Limb (tissue), 2 donors: ENCODE measurements around the gene PLEKHS1.
A peak's percentile ranks its signal among the peaks of the same experiment; 100 is the strongest.

Experiments used
- DNase-seq, 2 donors: peaks; one replicate each; pipeline ENCODE4 v3.0.0-alpha.2; 2016; ENCODE audit errors: extremely low spot score in 2 of 2

PLEKHS1 gene

DNA sequence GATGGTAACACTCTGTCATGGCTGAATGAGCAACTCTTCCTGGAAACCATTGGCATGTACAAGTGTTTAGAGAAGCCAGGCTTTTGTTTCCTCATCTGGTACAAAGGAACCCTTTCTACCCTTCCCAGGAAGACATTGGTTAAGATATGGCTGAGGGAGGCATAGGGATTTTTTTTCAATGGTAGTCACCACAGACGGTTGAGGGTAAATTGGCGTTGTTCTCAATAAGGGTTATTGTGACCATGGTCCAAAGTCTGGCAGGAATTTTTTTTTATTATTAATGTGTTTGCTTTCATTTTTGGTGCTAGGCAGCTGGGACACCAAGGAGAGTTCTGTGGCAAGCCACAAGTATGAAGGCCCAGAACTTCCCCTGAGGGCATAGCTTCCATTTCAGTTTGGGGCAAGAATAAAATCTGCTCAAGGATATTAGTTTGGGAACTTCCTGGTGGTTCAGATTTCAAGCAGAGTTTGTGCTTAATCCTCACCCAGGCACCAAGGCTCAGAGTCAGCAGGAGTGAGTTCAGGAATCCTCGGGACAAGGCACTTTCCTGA is at the start of gene PLEKHS1:
Gene PLEKHS1 (plus strand): TSS at position 502 of the 552 bp plus-strand sequence. CDS start 3,596 bp downstream, outside the sequence.
- DNase-seq = no peak

DNA sequence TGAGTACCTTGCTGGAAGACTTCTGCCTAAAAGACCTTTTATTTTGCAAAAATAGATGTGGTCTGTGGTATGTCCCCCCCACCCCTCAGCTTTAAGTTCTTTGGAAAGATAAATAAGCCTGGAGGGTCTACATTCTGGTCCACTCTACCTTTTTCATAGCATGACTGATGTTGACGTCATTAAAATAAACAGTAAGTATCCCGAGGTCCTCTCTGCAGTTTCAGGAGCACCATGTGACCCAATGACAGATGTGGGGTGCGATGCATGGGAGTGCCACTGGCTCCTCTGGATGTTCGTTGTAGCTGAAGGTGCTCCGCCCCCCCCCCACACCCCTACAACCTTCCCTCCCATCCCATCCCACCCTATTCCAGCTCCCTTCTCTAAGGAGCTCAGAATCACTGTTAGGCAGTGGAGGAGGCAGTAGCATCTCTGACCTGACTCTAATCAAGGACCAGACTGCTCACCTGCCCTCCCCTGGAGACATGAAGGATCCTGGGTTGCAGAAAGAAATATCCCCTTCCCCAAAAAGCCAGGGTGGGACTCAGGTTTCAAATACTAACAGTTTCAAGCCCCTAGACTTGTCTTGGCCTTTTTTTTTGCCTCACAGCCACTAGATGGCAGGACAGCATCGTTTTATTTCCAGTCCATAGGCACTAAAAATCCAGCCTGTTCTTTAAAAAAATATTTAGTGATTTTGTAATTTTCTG is 46.7 kb upstream of the PLEKHS1 start:
- DNase-seq = peak; percentile 61 to 68

DNA sequence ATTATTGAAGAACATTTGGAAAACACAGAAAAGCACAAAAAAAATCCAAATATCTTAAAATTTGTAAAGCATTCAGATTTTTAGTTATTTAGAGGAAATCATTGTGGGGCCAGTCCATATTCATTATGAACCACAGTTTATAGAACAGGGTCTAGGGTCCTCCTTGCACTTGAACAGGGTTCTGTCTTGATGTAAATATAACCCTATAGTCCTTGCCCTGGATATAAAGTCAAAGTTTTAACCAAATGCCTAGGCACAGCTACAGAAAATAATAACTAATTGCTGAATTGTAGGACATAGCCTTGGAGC is 46.2 kb upstream of the PLEKHS1 start:
- no peak for DNase-seq

DNA sequence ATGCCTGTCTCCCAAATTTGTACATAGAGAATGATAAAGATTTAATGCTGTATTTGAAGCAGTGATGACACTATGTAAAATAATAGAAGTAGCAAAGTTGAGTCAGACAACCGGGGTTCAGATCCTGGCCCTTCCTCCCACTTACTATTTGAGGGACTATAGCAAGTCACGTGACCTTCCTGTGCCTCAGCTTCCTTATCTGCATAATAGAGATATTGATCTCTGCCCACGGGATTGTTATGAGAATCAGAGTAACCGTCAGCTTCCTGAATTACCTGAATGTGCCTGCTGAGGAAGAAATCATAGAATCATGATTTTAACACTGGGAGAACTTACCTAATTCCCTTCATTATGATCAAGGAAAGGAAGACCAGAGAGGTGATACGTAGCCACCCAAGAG is 44.9 kb upstream of the PLEKHS1 start:
- no peak for DNase-seq

DNA sequence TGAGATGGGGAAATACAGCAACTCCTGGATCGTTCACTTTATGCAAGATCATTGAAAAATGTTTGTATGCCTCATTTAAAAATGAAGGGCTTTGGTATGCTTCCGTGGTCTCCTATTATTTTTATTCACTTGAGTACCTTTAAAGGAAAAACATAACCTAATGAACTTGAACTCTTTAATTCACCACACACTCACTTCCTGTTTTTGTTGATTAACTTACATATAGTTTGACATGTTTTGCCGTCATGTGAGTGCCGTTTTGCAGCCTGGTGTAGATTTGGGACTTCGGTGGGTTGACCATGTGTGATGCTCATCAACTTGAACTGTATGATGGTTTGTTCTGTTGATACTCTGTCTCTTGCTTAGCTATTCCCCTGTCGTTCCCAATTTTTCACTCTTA is 42.8 kb upstream of the PLEKHS1 start:
- DNase-seq = no peak

DNA sequence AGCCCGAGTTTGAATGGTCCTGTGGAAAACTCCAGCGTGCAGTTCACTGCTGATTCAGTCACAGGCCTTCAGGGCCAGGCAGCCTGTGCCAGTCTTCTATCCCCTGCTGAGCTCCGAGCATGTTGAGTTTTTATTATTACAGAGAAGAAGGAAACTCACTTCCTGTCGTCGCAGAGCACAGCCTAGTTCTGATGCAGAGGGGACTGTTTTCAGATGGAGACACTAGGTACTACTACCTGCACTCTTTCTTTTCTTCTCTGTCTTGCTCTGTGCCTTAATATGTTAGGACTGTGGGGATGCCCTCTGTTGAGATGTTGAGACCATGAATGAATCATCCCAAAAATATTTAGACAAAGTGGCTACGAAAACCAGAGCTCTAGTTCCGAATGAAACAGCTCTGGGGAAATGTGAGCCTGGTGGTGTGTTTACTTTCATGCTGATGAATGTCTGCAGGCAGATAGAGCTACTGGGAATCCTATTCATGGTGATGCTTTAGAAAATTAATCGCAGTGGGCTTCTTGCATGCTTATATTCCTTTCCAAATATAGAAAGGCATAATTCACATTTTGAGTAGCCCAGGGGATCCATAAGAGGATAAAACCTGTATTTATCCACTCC is 42.2 kb upstream of the PLEKHS1 start:
- DNase-seq = no peak

DNA sequence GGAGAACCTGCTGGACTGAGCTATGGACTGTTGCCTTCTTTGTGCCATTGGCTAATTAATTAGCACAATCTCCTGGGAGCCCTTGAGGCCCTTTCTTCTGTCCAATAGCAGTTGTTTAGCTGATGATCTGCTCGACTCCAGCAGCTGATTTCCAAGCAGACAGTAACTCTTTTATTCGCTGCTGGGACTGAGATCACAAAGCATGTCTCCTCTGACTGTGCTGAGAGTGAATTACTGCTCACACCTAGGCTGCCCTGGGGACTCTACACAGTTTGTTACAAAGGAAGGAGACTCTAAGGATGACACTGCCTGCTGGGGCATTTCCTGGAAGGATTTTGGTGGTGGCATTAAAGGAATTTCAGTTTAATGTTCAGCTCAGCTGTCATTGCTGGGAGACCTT is 40.3 kb upstream of the PLEKHS1 start:
- no peak for DNase-seq

DNA sequence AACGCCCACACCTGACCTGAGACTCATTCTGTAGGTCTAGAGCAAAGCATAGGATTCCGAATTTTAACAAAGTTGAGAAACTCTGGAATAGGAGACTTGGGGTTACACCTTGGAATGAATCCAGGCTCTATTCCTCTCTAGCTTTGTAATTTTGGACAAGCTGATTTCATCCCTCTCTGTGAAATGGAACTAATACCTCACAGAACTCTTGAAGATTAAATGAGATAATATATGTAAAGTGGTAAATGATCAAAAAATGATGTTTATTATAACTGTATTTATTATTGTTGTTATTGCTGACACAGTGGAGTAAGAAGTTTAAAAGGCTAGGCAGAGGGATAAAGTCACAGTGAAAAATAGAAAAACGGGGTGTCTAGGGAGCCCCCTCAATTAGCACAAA is 39.5 kb upstream of the PLEKHS1 start:
- DNase-seq = no peak

DNA sequence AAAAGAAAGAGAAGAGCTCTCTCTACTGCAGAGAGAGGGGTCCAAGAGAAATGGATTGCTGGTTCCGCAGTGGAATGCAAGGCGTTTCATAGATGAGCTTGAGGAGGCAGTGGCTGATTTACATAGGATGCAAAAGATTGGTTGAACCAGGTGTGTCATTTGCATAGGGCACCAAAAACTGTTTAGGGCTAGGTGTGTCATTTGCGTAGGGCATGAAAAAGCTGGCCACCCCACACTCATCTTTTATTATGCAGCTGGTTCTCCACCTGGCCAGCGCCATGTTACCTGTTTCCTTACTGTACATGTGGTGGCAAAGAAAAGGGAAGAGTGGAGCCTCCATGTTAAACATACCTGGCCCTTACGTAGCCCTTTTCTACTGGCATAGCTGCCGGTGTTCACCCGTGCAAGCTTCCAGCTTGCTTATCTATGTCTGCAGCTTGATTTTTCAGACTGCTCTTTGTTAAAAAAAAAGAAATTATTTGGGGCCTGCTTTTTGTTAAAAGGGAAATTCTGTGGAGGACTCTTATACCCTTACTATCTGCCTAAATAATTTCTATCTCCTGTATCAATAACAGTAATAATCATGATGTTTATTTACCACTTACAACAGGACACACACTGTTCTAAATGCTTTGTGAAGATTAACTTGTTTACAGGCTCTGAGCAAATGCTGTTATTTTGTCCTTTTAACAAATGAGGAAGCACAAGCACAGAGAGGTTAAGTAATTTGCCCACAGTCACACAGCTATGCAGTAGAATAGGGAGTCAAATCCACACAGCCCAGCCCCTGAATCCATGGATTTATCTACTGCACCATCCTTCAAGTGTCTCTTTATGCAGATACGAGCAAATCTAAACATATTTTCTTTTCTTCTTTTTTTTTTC is 38.5 kb upstream of the PLEKHS1 start:
- DNase-seq = no peak

DNA sequence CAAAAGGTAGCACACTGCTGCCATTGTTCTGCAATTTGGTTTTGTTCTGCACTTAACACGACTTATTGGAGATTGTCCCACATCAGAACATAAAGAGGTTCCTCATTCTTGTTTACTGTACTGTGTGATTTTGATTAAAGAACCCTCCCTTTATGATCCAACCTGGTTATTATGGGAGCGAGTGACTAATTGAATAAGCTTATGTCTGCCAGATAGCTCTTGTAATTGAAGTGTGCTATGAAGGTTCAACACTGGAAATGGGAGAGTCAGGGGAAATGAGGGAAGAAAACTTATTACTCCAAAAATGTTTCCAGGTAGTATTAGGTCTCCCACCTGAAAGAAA is 37.9 kb upstream of the PLEKHS1 start:
- DNase-seq = no peak

DNA sequence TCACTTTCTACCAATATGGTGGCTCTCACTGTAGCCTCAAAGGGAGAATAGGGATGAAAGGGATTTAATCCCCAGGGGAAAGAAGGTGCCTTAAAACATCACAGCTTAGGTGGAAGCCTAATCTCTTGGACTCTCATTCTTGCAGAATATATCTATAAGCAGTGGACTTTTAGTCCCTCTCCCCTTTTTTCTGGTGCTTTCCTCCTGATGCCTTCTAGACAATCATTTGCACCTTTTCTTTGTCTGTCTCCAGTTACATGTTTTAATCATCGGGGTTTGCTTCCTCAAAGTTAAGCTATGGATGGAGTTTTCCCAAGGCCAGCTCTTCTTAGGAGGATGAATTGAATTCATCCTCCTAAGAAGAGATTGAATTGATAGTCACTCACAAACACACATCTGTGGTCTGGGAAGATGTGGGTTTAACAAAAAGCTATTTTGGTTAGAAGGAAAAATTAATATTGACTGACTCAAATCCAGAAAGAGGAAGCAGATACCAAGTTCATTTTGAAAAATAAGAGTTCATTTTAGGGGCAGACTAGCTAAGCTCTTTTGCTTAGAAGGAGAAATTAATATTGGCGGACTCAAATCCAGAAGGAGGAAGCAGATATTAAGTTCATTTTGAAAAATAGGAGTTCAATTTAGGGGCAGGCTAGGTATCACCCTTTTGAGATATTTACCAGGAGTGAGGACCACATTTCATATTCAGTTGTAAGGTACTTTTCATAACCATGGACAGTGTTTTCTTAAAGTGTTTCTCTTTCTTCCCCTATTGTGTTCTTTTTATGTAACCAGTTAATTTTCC is 35.2 kb upstream of the PLEKHS1 start:
- no peak for DNase-seq

DNA sequence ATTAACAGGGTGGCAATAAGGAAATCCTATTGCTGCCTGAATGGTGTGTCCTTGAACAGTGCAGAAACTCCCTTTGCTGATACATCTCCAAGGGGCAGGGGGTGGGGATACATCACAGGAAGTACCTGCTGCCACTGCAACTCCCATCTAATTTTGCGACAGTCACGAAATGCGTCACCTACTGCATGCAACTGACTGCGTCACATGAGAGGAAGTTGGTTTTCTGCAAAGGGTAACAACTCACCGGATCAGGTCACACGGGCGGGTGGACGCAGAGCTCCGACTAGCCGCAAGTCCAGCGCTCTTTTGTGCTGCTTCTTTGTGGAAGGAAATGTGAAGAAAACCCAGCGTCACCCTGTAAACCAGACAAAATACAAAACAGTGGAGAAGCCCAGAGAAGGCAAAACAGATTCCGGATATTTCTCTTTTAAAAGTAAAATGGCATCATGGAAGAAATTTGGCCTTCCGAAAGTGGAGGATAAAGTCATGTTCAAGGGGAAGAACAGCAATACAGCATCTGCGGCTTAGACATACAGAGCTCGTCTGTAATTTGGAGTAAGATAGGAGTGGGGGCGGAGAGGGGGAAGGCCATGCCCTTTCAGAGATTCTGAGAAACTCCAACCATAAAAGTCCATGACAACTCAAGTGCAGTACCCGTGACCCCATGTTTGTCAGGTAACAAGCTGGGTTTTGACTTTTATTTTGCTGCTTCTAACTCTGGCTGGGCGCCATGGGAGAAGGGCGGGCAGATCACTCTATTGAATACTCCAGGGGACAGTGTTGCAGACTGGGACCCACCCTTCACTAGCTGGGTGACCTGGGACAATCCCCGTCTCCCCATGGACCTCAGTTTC is 32.3 kb upstream of the PLEKHS1 start:
- DNase-seq = no peak

DNA sequence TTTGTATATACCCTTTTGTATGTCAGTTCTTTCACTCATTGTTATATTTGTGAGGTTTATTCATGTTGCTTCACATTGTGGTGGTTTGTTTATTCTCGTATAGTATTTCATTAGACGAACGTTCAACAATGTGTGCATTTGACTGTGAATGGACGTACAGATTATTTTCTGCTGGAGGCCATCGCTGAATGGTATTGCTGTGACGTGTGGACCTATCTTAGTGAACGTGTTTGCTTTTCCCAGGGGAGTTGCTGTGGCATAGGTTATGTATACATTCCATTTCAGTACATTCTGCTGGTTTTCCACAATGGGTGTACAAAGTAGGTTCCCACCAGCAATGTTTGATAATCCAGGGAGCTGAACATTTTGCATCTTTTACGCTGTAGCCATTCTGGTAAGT is 31.1 kb upstream of the PLEKHS1 start:
- no peak for DNase-seq

DNA sequence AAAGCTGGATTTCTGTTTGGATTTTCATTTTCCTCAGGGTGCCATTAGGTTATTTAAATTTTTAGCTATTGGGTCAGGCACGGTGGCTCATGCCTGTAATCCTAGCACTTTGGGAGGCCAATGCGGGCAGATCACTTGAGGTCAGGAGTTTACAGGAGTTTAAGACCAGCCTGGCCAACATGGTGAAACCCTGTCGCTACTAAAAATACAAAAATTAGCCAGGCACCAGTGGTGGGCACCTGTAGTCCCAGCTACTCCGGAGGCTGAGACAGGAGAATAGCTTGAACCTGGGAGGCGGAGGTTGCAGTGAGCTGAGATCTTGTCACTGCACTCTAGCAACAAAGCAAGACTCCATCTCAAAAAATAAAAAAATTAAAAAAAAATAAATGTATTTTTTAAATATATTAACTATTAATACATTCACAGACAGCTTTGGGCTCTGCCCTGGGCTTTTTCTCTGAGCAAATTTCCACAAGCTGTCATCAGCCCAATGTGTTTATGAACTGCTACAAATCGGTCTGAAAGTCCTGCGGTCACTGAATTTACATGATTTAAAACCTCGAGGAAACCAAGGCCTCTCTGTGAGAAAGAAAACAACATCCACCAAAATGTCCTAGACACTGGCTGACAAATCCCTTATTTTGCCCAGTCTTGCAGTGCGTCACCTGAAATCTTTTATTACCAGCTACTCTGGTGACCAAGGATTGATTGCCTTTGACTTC is 19.2 kb upstream of the PLEKHS1 start:
- no peak for DNase-seq

DNA sequence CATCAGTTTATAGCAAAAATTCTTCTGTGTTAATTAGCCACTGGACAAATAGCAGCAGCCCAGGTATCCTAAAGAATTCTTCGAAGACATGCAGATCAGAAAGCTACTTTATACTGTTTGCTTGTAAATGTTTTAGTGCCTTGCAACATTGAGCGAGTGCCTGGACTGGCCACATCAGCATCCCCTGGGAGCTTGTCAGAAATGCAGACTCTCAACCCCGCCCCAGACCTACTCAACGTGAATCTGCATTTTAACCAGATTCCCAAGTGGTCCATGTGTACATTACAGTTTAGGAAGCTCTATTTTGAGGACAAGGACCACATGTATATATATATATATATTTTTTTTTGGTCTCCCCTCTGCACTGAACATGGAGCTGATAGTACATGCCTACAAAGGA is 18.5 kb upstream of the PLEKHS1 start:
- DNase-seq = no peak

DNA sequence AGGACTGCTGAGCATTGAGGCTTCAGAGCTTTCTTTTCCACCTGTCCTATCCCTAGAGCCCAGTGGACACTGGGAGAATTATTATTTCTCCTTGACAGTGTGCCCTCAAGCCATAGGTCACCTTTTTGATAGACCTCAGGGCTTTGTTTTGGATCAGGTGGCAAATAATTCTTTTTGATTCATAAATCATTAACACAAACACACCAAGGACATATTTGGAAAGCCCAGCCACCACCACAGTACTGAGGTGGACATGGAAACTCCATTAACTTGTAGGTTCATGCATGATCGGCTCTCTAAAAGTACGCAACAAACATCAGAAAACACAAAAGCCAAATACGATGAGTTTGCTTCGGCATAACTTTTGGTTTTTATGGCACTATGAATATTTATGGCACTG is 17.8 kb upstream of the PLEKHS1 start:
- no peak for DNase-seq

DNA sequence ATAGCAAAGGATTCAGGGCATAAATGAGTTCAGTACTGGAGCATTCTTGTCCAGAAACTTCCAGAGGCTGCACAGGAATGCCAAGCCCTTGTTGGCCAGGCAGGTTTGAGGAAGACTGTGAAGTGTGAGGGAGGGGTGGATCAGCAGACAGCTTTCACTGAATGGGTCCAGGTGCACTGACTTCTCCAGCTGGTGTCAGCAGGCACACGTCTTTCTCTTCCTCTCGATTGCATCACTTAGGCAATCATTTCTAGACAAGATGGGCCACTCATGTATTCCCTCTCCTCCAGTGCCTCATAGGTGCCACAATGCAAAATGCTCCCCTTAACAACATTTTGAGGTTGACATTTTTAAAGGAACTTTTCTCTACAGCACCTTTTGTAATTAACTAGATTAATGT is 15.6 kb upstream of the PLEKHS1 start:
- DNase-seq = no peak

DNA sequence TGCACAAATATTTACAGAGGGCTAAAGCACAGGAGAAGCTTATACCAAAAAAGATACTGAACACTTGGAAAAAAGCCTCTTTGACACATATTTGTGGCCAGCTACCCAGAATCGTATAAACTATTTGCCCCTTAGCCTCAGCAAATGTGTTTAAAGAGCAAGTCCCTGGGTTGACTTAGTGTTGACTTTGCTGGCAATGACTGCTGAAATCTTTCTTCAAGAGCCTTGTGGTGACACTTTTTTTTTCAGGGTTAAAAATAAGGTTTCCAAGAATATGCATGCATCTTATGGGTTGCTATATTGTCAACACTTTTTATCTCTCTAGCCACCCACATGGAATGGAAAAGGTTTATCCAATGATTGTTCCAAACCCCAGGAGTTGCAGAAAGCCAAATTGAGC is 14.9 kb upstream of the PLEKHS1 start:
- no peak for DNase-seq

DNA sequence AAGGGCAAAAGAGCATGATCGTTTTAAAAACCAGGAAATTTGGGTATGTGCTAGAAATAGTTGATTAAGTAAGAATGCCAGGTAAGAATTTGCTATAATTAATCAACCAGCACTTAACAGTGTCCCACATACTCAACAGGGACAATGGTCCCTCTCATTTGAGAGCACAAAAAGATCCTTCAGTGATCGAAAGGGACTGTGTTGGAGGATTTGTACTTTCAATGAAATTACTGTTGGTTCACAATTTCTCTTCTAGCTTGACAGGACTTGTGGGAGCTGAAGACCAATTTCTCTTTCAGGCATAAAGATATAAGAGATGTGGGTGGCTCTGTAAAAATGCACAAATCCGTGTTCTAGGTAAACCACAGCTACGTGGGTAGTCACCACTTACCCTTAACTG is 12.5 kb upstream of the PLEKHS1 start:
- no peak for DNase-seq

DNA sequence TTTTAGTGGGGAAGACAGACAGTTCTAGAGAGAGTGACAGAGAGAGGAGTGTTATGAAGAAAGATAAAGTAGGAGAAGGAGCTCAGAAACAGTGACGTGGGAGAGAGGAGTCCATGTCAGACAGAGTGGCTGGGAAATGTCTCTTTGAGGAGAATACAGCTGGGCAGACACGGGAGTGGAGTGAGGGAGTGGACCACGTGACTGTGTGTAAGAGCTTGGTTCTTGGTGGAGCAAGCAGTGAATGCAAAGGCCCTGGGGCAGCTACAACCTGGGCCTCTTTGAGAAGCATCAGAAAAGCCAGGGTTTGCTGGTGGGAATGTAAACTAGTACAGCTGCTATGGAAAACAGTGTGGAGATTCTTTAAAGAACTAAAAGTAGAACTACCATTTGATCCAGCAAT is 11.9 kb upstream of the PLEKHS1 start:
- no peak for DNase-seq
